IMR-90 (cell line): ENCODE results near the gene INMT. TPM values are rescaled to one million over a fixed set of nuclear protein-coding genes. Genes with fewer than 3 reads are reported as not detected.
A peak's percentile ranks its signal among the peaks of the same experiment; 100 is the strongest.

Experiments
- ATAC-seq: fragments of 200-7000 bp; cut with Tn5 transposase; 2 replicates; pipeline ENCODE4 v1.9.1; 2020; ENCODE audit warnings: low read depth, mild to moderate bottlenecking, moderate library complexity
- BruUV-seq: library from RNA; stranded (reverse); fragments of 400-500 nt; replicated peaks from 2 replicates; lab custom pipeline; 2021; lab: Mats Ljungman, UMichigan
- CTCF ChIA-PET: fragments of 300-600 bp; formaldehyde crosslinking; extraction: SDS; loops from one replicate; lab custom pipeline; 2021; ENCODE audit warnings: antibody characterized with exemption; lab: Yijun Ruan, JAX
- POLR2A ChIA-PET: fragments of 300-600 bp; sonication (Branson Sonifier 250); formaldehyde crosslinking; loops from one replicate; lab custom pipeline; 2022; ENCODE audit warnings: antibody characterized with exemption; ENCODE audit not compliant: unreplicated experiment; lab: Charles Lee
- DNase-seq: peaks from one replicate; pipeline ENCODE4 v3.0.0; 2013
- H2AFZ ChIP-seq: replicated peaks from 2 replicates; pipeline ENCODE3; 2013; ENCODE audit warnings: low read length, mild to moderate bottlenecking; ENCODE audit not compliant: poor library complexity
- H2AK5ac ChIP-seq: 2 replicates; pipeline ENCODE4 v1.6.1; 2013; ENCODE audit warnings: low read depth, low read length, inconsistent platforms
- H2AK9ac ChIP-seq: replicated peaks from 2 replicates; pipeline ENCODE3; 2013; ENCODE audit warnings: mild to moderate bottlenecking, low read depth, low read length, moderate library complexity; ENCODE audit not compliant: poor library complexity
- H2BK120ac ChIP-seq: 2 replicates; pipeline ENCODE4 v1.6.1; 2013; ENCODE audit warnings: low read depth, low read length, inconsistent platforms
- H2BK15ac ChIP-seq: 3 replicates; pipeline ENCODE4 v1.6.1; 2013; ENCODE audit warnings: low read depth, low read length, inconsistent platforms
- H2BK20ac ChIP-seq: 2 replicates; pipeline ENCODE4 v1.6.1; 2013; ENCODE audit warnings: low read depth, mild to moderate bottlenecking, inconsistent platforms, low read length, moderate library complexity
- H2BK5ac ChIP-seq: 2 replicates; pipeline ENCODE4 v1.6.1; 2013; ENCODE audit warnings: mild to moderate bottlenecking, low read depth, low read length, inconsistent platforms; ENCODE audit not compliant: poor library complexity, severe bottlenecking
- H3K14ac ChIP-seq: replicated peaks from 2 replicates; pipeline ENCODE4 v1.6.1; 2013; ENCODE audit warnings: low read depth, low read length, inconsistent platforms
- H3K18ac ChIP-seq: 2 replicates; pipeline ENCODE4 v1.6.1; 2013; ENCODE audit warnings: low read depth, low read length, control low read depth
- H3K23ac ChIP-seq: 2 replicates; pipeline ENCODE4 v1.6.1; 2013; ENCODE audit warnings: low read depth, low read length, inconsistent platforms
- H3K27ac ChIP-seq: 2 replicates; pipeline ENCODE4 v1.5.1; 2013; ENCODE audit warnings: mild to moderate bottlenecking, control low read depth, low read length; ENCODE audit not compliant: insufficient read depth
- H3K27me3 ChIP-seq: 2 replicates; pipeline ENCODE4 v1.6.1; 2013; ENCODE audit warnings: low read length; ENCODE audit not compliant: control insufficient read depth, insufficient read depth
- H3K36me3 ChIP-seq: 2 replicates; pipeline ENCODE4 v1.6.1; 2013; ENCODE audit warnings: low read length, mixed read lengths; ENCODE audit not compliant: control insufficient read depth, insufficient read depth
- H3K4ac ChIP-seq: 2 replicates; pipeline ENCODE4 v1.6.1; 2013; ENCODE audit warnings: low read depth, low read length, inconsistent platforms
- H3K4me1 ChIP-seq: 2 replicates; pipeline ENCODE4 v1.6.1; 2013; ENCODE audit warnings: low read length, mixed read lengths; ENCODE audit not compliant: control insufficient read depth, insufficient read depth
- H3K4me2 ChIP-seq: 2 replicates; pipeline ENCODE4 v1.6.1; 2013; ENCODE audit warnings: low read depth, mild to moderate bottlenecking, control low read depth, low read length, moderate library complexity
- H3K4me3 ChIP-seq: 2 replicates; pipeline ENCODE4 v1.5.1; 2013; ENCODE audit warnings: low read depth, mild to moderate bottlenecking, control low read depth, low read length, moderate library complexity; ENCODE audit not compliant: insufficient read depth
- H3K56ac ChIP-seq: 2 replicates; pipeline ENCODE4 v1.6.1; 2013; ENCODE audit warnings: low read length, inconsistent platforms; ENCODE audit not compliant: insufficient read depth; ENCODE audit errors: extremely low read depth
- H3K79me1 ChIP-seq, 2 experiments: 2 replicates each; pipeline ENCODE4 v1.6.1; 2013; ENCODE audit warnings: low read length in 2 of 2, inconsistent platforms in 1 of 2, low read depth in 1 of 2
- H3K9ac ChIP-seq: 2 replicates; pipeline ENCODE4 v1.6.1; 2013; ENCODE audit warnings: low read depth, low read length, control low read depth
- H3K9me1 ChIP-seq: 2 replicates; pipeline ENCODE4 v1.6.1; 2013; ENCODE audit warnings: low read length, inconsistent platforms; ENCODE audit not compliant: insufficient read depth
- H3K9me3 ChIP-seq: 2 replicates; pipeline ENCODE4 v1.6.1; 2013; ENCODE audit warnings: low read length; ENCODE audit not compliant: control insufficient read depth, insufficient read depth
- H4K20me1 ChIP-seq: 2 replicates; pipeline ENCODE4 v1.6.1; 2013; ENCODE audit warnings: low read length, inconsistent platforms; ENCODE audit not compliant: insufficient read depth
- H4K5ac ChIP-seq: 2 replicates; pipeline ENCODE4 v1.6.1; 2013; ENCODE audit warnings: mild to moderate bottlenecking, low read depth, low read length, control low read depth
- H4K8ac ChIP-seq, 2 experiments: 2 replicates each; pipeline ENCODE4 v1.6.1; 2013; ENCODE audit warnings: low read depth in 2 of 2, low read length in 2 of 2, control low read depth in 1 of 2, inconsistent platforms in 1 of 2
- H4K91ac ChIP-seq: 2 replicates; pipeline ENCODE4 v1.6.1; 2013; ENCODE audit warnings: low read depth, low read length, inconsistent platforms; ENCODE audit not compliant: insufficient read depth
- MAZ ChIP-seq: IDR thresholded peaks from 2 replicates; pipeline ENCODE4 v1.6.1; 2012; ENCODE audit warnings: low read depth, mild to moderate bottlenecking, low read length, improper control_type of control experiment, moderate library complexity, borderline replicate concordance
- NFE2L2 ChIP-seq: fragments of 150-350 bp; IDR thresholded peaks from 2 replicates; pipeline ENCODE4 v1.6.1; 2016; ENCODE audit warnings: low read depth, mild to moderate bottlenecking, low read length
- SMC3 ChIP-seq: fragments of 150-350 bp; IDR thresholded peaks from 2 replicates; pipeline ENCODE4 v1.6.1; 2016; ENCODE audit warnings: low read depth, mild to moderate bottlenecking, antibody characterized with exemption, low read length, moderate library complexity
- USF2 ChIP-seq: fragments of 150-350 bp; IDR thresholded peaks from 2 replicates; pipeline ENCODE4 v1.6.1; 2017; ENCODE audit warnings: mild to moderate bottlenecking, antibody characterized with exemption, low read length, low read depth
- WGBS, 2 experiments: methylation state at CpG; one replicate each; pipeline versions ENCODE4 v1.1.5 to v1.1.7; 2013; ENCODE audit warnings: missing lambda C conversion rate in 2 of 2; ENCODE audit not compliant: insufficient read length in 1 of 2; ENCODE audit errors: extremely low coverage in 2 of 2; 5-methylcytosine and 5-hydroxymethylcytosine counted together
- dilution Hi-C: fragments of 300-500 bp; cut with HindIII; formaldehyde crosslinking; loops from one replicate; pipeline ENCODE4 v1.14.3; 2018; ENCODE audit warnings: low sequenced_read_pairs; ENCODE audit not compliant: unreplicated experiment
- in situ Hi-C: fragments of 300-500 bp; cut with MboI; formaldehyde crosslinking; loops from 3 replicates; pipeline ENCODE4 v1.14.3; 2019; ENCODE audit warnings: low sequenced_read_pairs, inconsistent platforms, mixed read lengths
- intact Hi-C: fragments of 100-400 bp; cut with micrococcal nuclease; formaldehyde crosslinking; loops from 2 replicates; pipeline ENCODE4 v1.10.0; 2022
- polyA plus RNA-seq, 3 experiments: library from polyadenylated mRNA; depleted of rRNA; stranded (reverse); fragments of >200 nt; gene quantifications; 2 replicates each; pipeline ENCODE4 v1.2.3, GENCODE V29; 2012; ENCODE audit warnings: low replicate concordance in 1 of 3
- total RNA-seq: library from RNA; depleted of rRNA; stranded (reverse); fragments of >200 nt; gene quantifications from 2 replicates; pipeline ENCODE4 v1.2.3, GENCODE V29; 2012

Gene INMT
- total and polyA plus RNA-seq, 2 of the 4 experiments (the other 2 are of a cell fraction): 0.39 to 2.2 TPM

DNA sequence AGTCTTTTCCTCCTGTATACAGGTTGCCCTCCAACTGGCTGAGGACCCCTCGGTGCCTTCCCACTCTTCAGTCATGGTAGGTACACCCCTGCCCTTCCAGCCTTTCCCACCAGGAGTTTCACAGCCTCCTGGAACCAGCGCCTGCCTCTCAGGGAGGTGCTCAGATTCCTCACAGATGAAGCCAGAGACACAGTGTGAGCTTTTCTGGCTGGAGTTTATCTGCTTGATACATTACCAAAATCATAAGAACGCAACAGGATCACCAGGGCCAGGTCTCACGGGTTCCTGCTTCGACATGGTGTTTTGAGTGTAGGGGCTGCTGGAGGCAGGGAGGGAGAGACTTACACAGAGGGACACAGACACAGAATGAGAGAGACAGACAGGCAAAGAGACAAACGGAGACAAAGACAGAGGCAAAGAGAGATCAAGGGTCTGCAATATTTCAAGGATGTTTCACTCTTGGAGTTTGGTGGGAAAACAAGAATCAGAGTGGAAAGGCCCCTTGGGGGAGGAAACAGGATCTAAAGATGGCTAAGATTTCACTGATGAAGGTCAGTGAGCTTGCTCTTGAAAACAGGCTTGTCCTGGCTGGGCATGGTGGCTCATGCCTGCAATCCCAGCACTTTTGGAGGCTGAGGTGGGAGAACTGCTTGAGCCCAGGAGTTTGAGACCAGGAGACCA, 6.5 kb upstream of the INMT start (continued):
- TF ChIP-seq USF2: no peak

DNA sequence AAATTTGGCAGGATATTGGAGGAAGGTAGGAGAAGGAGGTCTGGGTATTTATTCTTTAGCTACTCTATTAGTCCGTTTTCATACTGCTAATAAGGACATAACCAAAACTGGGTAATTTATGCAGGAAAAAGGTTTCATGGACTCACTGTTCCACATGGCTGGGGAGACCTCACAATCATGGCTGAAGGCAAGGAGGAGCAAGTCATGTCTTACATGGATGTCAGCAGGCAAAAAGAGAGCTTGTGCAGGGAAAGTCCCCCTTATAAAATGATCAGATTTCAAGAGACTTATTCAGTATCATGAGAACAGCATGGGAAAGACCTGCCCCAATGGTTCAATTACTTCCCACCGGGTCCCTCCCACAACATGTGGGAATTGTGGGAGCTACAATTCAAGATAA, 1.9 kb upstream of the INMT start:
- Histone ChIP-seq H3K27me3 (no peaks in the 10 kb centered on the region), H3K9me1 (peaks cover 22% of the 10 kb centered on the region), H2AK5ac (peak overlapping the region; percentile 90; the same call in 1 of the 2 replicates), H2AFZ (no peak overlapping the region), H3K18ac (peak overlapping the region; percentile 90), H2BK15ac (peak overlapping the region; percentile 90; the same call in 1 of the 3 replicates), H3K4me3 (no peak overlapping the region), H4K91ac (peak overlapping the region; percentile 96), H2BK5ac (peak overlapping the region; percentile 84), H4K20me1 (0 out of 2 replicates have a peak, but pooled peaks cover 6% of the 10 kb centered on the region), H3K23ac (peak overlapping the region; percentile 82; the same call in 1 of the 2 replicates), H3K14ac (peak overlapping the region; percentile 89), H2BK20ac (peak overlapping the region; percentile 81; the same call in 1 of the 2 replicates), H2AK9ac (no peak overlapping the region), H3K36me3 (no peaks in the 10 kb centered on the region), H3K9me3 (no peaks in the 10 kb centered on the region; the same call in 1 of the 2 replicates), H3K56ac (no peak overlapping the region), H3K4me2 (no peak overlapping the region), H4K5ac (peak overlapping the region; percentile 80; the same call in 1 of the 2 replicates), H4K8ac (peak overlapping the region; percentile 71 to 91; a peak in 2 of 4 replicates), H3K9ac (no peak overlapping the region), H3K4ac (peak overlapping the region; percentile 71), H2BK120ac (peak overlapping the region; percentile 89), H3K27ac (peak overlapping the region; percentile 88; the same call in 1 of the 2 replicates), H3K79me1 (peaks cover 0 to 9% of the 10 kb centered on the region in 2 experiments; a peak in 1 of 4 replicates), H3K4me1 (peaks cover 23% of the 10 kb centered on the region)
- in situ Hi-C loops (no loop called here), intact Hi-C loops (loop anchor here (2.0 kb wide), 1 partner anchor 49 kb away; no protein-coding TSS in a partner anchor), dilution Hi-C loops (no loop called here)
- TF ChIP-seq NFE2L2: no peak
- TF ChIP-seq MAZ: no peak
- no peak for TF ChIP-seq SMC3
- no peak for DNase-seq
- CTCF ChIA-PET: interaction anchor here (1.0 to 1.4 kb wide), 3 partner anchors 11 to 51 kb away, joined by 3 read pairs; no protein-coding TSS in a partner anchor
- WGBS, 2 experiments: no CpG with 5 or more reads among the region's 2 CpGs
- POLR2A ChIA-PET: no interaction called here
- no TSS peak for BruUV-seq
- ATAC-seq: no peak
